Activated CD4-positive, alpha-beta T cell treated with anti-CD3 and anti-CD28 coated beads for 24 hours (primary cell): ENCODE data around the gene GSC2.
"Not testable (repeated sequence)": the region's sequence is repeated elsewhere in the genome, so short reads cannot be mapped to it uniquely, and the experiment has no call there.

Experiments used
- DNase-seq, 2 donors: peaks; one replicate each; pipeline ENCODE4 v3.0.0-alpha.2; 2020; ENCODE audit warnings: low read depth in 2 of 2

The GSC2 gene

GRCh38 chr22:19178065-19178656, 28.1 kb upstream of the GSC2 start:
- peak in 1 of 2 donors; percentile 31 for DNase-seq

DNA sequence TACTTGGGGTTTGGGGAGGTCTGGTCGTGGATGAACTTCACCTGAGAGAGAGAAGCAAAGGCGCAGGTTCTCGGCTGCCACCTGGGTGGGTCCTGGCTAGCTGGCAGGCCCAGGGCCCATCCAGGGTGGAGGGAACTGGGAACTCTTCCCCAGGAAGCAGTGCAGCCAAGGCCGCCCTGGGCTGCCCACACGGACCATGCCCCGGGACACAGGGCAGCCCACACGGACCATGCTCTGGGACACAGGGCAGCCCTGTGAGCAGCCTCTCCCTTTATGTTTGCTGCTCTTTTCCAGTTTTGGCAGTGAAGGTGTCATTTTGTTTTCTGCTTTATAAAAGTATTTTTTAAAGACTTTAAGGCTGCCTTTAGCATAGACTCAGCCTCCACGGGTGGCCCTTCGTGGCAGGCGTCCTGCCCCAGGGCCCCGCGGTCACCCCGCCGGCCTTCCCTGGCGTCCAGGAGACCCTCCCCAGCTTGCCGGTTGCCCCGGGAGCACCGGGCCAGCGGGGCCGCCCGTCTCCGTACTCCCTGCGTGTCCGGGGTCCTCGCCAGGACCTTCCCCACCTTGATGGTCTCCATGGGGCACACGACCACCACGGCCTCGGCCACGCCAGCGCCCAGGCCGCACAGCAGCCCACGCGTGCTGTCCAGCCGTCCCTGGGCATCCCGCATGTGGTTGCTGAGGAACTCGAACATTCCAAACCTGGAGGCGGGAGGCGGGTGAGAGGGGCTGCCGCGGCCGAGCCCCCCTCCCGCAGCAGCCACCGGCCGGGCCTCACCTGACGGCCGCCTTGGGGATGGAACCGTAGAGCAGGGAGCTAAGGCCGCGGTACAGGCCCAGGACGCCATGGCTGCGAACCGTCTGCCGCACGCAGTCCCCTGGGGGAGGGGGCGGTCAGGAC, 27.3 kb upstream of the GSC2 start:
- no peak for DNase-seq

GRCh38 chr22:19176732-19177131, 26.6 kb upstream of the GSC2 start:
- DNase-seq: no peak

DNA sequence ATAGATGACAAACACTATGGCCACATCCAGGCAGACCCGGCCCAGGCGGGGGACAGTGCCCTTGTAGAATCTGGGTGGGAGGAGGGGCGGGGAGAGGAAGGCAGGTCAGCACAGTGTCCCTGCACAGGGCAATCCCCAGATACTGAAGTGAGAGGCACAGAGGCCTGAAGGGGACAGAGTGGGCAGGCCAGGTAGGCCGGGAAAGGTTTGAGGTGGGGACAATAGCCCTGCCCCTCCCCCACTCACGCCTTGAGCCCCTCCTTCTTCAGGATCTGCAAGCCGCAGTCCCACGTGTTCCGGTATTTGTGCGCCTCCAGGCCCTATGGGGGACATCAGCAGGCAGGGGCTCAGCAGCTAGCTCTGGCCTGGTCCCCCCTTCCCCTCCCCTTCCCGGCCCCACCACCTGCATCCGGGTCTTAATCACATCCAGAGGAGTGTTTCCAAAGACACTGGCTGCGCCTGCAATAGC, 26.1 kb upstream of the GSC2 start:
- DNase-seq: no peak

DNA sequence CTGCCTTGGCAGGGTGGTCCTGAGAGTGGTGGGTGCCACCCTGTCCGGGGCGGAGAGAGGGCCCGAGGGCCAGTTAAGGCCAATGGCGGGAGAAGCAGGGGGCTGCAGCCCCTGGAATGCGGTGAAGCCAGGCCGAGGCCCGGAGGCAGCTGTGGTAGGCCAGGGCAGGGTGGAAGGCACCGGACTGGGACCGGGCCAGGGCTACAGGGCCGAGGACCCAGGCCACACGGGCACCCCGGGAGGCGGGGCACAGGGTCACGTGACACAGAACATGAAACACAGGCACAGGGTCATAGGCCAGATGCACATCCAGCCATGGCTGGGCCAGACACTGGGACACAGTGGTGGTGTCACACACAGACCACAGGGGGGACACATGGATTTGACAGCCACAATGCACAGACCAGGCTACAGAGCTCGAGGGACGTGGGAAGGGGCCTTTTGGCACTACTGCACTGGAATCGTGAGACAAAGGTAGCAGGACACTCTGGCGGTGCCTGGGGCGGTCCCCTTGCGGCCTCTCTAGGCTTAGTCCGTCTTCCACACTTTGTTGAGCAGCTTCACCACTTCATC, 25.6 kb upstream of the GSC2 start:
- no peak for DNase-seq

DNA sequence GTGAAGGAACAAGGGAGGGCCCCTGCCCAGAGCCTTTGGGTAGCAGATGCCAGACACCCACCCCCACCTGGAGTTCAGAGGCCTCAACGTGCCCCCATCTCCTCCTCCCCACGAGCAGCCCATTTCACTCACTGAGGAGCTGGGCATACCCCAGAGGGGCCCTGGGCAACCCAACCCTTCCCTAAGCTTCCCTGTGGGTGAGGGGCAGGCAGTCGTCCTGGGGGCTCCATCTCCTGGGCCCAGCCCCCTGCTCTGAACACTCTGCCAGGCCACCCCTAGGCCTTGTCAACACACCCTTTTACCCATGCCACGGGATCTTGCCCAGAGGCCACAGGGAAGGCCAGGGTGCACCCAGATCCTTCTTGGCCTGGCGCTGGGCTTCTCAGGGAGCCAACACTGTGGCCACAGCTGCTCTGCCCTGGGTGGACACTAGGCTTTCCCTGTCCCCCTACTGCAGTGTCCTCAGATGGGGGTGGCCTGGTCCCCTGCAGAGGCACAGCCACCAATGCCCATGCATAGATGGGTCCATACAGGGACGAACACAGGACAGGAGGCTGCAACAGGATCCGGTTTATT, 25.0 kb upstream of the GSC2 start:
- DNase-seq: no peak

GRCh38 chr22:19174106-19175025, 24.3 kb upstream of the GSC2 start:
- no peak for DNase-seq

GRCh38 chr22:19173047-19174035, 23.2 kb upstream of the GSC2 start:
- no peak for DNase-seq

DNA sequence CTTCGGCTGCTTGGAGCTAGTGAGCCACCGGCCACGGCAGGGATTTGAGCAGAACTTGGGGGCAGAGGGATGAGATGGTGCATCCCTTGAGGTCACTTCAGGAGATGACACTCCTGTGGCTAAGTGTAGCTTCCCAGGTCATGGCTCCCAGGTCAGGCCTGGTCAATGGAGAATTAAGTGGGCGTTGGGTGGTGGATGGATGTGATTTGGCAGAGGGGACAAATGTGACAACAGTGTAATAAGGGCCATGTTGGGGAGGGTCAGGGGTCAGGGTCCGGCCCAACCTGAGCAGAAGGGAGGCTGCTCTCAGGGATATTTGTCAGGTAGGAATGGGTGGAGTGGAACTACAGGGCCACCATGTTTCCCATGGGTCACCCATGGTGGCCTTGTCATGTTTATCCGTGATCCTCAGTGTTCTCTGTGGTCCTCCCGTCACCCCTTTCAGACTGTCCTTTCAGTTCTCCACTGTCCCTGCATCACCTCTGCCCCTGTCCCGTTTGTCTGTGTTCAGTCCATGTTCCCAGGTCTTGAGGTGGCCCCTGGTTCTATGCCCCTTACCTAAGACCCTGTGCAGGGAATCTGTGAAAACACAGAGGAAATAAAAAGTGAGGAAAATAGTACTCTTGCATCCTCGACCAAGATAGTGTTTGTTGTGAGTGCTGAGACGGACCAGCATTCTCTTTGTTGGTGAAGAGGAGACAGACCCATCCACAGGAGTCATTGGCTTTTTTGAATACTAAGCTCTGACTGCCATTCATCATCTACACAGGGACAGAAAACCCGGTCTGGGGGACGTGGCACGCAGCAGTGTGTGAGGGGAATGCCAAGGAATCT, 22.3 kb upstream of the GSC2 start:
- DNase-seq: no peak

- no peak for DNase-seq
Measured at GRCh38 chr22:19169947-19170318, 19.8 kb upstream of the GSC2 start.

DNA sequence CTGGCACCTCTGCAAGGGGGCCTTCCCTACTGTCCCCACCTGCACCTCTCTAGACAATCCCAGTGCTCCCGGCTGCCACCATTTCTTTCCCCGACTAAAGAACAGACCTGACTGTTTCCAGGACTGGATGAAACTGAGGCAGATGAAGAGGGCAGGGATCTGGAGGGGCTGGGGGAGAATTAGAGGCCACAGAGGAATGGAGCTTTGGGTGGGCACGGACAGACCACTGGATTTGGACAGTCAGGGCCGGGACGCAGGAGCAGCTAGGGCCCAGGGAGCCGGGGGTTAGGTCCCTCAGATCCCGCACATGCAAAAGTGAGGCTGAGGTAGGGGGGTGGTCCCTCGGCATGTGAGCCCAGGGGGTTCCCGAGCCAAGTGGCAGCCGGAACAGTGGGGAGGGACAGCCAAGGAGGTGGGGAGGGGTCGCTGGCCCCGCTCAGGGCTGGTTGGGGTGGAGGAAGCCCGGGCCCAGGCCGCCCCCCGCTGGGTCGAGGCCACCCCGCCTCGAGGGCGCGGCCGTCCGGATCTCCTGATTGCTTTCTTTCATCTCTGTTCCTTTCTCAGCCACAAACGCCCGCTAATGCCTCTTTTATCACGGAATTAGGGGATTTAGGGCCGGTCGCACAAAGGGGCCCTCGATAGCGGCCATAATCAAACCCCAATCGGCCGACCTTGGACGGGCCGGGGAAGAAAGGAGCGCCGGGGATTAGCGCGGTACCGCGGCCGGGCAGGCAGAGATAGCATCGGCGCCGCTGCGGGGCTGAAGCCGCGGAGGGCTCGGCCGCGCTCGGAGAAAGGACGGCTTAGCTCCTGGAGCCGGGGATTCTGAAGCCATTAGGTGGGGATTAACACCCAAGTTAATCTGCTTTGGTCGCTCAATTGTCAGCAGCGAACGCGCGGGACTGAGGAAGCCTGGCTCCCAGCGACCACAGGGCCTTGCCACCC, 19.2 kb upstream of the GSC2 start:
- no peak for DNase-seq

DNA sequence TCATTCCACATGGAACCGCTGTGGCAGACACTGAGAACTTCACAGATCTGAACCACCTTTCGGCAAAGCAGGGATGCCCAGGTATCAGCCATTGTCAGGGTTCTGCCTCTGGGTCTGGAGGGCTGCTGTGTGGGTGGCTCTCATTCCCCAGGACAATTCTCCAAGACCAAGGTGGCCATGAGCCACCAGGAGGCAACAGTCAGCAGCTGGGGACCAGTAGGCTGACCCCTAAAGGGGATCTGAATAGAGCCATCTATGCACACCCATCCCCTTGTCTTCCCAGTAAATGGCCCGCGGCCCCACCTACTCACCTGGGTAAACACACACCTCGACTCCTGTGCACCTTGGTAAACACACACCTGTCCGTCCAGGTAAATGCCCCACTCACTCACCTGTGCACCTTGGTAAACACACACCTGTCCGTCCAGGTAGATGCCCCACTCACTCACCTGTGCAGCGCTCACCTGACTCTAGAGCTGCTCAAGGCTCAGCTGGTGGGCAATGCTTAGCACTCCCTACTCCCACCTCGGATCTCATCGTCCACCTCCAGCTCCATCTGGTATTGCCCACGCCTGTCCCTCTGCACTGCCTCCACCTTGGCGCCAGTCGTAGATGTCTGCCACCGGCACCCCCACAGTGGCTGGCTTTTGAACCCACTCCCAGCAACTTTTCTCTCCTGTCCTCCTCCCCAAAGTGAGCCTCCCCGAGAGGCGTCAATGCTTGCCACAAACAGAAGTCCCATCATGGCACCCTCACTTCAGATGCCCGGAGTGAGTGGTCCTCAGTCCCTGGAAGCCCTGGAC, 18.2 kb upstream of the GSC2 start:
- no peak for DNase-seq

- DNase-seq: no peak
Measured at GRCh38 chr22:19167106-19167869, 17.2 kb upstream of the GSC2 start.

DNA sequence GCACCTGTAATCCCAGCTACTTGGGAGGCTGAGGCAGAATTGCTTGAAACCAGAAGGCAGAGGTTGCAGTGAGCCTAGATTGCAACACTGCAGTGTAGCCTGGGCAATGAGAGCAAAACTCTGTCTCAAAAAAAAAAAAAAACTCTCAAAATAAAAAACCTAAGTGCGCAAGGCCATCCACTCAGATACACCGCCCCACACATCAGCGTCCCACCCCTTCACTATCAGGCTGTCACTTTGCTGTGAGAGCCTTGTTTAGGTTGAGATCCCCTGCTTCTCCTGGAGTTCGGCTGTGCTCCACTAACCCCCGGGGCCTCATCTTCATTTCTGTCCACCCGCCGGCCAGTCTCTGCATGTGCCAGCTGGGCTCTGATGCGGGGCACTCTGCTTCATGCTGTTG, 16.3 kb upstream of the GSC2 start:
- no peak for DNase-seq

DNA sequence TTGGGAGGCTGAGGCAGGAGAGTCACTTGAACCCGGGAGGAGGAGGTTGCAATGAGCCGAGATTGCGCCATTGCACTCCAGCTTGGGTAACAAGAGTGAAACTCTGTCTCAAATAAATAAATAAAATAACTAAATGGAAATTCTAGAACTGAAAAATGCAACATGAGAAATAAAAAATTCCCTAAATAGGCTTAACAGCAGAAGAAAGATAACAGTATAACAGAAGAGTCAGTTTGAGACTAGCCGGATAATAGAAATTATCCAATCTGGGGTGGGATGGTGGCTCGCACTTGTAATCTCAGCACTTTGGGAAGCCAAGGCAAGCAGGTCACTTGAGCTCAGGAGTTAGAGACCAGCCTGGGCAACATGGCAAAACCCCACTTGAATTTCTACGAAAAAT, 14.3 kb upstream of the GSC2 start:
- no peak for DNase-seq

DNA sequence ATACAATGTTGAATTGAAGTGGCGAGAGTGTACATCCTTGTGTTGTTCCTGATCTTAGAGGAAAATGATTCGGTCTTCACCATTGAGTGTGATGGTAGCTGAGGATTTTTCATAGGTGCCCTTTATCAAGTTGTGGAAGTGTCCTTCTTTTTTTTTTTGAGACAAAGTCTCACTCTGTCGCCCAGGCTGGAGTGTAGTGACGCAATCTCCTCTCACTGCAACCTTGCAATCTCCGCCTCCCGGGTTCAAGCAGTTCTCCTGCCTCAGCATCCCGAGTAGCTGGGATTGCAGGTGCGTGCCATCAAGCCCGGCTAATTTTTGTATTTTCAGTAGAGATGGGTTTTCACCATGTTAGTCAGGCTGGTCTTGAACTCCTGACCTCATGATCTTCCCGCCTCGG, 8.6 kb upstream of the GSC2 start:
- DNase-seq: not testable (repeated sequence)

GRCh38 chr22:19156109-19156508, 6.0 kb upstream of the GSC2 start:
- not testable (repeated sequence) for DNase-seq
